GM21619 (cell line): Measurements from ENCODE around the gene C1orf159.
"Not testable (repeated sequence)": the region's sequence is repeated elsewhere in the genome, so short reads cannot be mapped to it uniquely, and the experiment has no call there.

Experiments used
- ATAC-seq: cut with Tn5 transposase; IDR thresholded peaks from one replicate; pipeline ENCODE4 v1.9.1; 2021; ENCODE audit not compliant: unreplicated experiment

Gene C1orf159

GRCh38 chr1:1118876-1119220 lies 3.0 kb upstream of the C1orf159 start:
- no peak for ATAC-seq

GRCh38 chr1:1118011-1118875 lies 2.4 kb upstream of the C1orf159 start:
- no peak for ATAC-seq

GRCh38 chr1:1117469-1117831 lies 1.6 kb upstream of the C1orf159 start:
- ATAC-seq = no peak

DNA sequence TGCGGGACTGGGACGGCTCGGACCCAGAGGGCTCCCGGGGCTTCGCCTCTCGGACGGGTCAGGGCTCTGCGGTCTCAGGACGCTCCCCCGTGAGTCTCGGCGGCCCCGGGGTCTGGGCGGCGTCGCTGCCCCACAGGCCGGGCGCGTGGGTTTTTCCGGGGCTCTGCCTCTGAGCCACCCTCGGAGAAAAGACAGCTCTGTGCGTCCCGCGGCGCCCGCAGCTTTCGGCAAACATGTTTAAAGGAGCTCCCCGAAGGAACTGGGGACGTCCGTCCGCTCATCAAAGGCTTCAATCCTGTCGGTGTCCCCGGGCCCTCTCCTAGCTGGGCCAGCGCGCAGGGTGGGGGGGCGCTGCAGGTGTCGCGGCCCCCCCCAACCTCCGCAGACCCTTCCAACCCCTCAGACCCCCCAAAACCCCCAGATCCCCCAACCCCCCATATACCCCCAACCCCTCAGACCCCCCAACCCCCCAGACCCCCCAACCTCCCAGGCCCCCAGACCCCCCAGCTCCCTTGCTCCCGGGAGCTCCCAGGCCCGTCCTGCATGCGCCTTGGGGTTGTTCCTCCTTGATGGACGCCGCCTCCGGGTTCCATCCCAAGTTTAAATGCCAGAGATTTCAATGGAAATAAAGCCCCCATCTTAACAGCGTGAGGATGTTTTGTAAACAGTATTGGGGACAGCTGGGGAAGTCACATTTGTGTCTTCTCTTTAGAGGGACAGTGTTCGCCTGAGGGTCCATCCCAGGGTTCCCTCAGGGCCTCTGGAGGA lies 996 bp upstream of the C1orf159 start:
- peak; percentile 6 for ATAC-seq

DNA sequence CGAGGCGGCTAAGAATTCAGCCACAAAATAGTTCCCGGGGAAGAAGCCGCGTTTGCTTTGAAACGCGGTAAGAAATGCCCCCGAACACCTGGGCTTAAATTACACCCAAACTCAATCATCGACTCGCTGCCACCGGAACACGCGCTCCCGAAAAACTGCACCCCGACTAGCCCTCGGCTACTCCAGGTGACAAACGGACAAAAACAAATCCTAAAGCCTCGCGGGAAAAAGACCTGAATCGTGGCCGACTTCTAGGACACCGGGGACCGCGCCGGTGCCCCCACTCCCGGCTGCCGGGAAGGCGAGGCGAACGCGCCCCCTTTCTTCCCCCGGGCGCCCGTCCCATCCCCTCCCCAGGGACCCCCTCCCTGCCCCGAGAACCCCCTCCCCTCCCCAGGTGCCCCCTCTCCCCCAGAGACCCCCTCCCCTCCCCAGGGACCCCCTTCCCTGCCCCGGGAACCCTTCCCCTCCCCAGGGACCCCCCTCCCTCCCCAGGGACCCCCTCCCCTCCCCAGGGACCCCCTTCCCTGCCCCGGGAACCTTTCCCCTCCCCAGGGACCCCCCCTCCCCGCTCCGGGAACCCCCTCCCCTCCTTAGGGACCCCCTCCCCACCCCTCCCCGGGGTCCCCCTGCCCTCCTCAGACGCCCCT lies 628 bp downstream of the C1orf159 start:
- no peak for ATAC-seq

- ATAC-seq = no peak
Measured at GRCh38 chr1:1114431-1114830, 1.5 kb downstream of the C1orf159 start.

DNA sequence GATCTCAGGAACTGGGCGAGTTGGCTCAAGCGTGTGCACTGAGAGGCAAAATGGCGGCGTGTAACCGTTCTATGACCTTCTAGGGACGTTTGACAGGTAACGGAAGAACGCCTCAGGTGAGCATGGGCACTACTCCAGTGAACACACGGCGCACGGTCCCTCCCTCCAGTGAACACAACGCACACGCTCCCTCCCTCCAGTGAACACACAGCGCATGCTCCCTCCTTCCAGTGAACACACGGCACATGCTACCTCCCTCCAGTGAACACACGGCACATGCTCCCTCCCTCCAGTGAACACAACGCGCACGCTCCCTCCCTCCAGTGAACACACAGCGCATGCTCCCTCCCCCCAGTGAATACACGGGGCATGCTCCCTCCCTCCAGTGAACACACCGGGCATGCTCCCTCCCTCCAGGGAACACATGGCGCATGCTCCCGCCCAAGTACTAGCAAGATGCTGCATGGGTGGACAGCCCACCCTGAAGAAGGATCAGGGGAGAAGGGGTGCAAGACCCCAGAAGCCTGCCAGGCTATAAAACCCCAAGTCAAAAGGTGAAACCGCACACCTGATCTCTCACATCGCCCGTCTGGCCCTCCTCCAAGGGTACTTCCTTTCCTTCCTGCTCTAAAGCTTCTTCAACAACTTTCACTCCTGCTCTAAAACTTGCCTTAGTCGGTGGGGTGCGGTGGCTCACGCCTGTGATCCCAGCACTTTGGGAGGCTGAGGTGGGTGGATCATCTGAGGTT lies 3.5 kb downstream of the C1orf159 start:
- ATAC-seq = no peak

DNA sequence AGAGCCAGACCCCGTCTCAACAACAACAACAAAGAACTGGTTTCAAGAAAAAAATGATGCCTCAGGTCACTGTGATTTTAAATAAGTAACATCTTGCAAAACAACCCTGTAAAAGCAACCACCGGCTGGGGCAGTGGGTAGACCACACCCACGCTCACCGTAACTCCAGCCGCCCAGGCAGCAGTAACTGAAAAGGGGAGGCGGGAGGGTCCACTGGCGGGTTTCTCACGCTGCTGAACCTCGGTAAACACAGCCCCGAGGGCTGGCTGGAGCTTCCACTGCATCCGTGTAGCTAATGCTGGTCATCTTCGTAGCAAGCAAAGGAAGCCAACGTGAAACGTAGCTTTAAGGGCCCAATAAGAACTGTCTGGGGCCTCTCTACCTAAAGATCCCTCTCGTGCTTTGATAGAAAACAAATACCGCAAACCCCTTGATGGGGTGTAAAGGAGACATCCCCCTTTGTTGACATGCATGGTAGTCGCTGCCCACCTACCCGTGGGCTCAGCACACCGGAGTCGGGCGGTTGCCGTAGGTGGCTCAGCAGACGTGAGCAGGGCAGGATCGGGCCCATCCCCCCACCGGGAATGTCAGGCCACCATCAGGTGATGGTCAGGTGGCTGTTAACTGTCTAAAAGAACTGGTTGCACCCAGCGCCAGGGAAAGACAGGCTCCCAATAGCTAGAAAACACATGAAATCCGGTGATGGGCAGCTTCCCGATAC lies 4.2 kb downstream of the C1orf159 start:
- no peak for ATAC-seq

DNA sequence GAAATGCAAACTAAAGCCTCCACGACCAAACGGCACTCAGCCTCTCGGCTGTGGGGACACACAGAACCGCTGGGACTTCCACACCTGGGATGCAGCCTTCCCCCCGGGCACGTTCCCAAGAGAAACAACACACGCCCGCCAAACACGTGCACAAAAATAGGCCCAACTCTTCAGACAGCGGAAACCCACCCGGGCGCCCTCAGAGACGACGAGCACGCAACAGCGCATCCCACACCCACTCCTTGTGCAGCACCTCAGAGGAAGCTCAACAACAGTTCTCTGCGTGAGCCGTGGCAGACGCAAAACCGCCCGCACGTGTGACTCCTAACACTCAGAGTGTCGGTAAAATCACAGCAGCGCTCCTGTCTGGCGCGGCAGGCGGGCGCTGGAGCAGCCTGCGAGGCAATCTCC lies 5.3 kb downstream of the C1orf159 start:
- no peak for ATAC-seq

DNA sequence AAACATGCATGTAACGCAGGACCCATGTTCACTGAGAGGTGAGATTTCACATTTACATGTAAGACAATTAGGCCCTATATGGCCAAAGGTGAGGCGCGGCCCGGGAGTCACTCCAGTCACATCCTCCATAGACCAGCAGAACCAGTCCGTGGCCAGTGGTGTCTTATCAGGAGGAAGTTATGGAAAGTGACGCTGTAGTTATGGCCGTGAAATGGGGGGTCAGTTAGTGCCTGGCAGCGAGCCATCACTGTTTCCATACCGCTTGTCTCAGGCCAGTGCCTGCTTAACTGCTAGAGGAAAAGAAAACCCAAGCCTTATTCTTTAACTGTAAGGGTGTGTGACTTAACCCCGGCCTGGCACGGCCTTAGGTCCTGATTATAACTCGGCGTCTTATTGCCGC lies 6.1 kb downstream of the C1orf159 start:
- ATAC-seq = no peak

- no peak for ATAC-seq
Measured at GRCh38 chr1:1106510-1107221, 9.2 kb downstream of the C1orf159 start.

DNA sequence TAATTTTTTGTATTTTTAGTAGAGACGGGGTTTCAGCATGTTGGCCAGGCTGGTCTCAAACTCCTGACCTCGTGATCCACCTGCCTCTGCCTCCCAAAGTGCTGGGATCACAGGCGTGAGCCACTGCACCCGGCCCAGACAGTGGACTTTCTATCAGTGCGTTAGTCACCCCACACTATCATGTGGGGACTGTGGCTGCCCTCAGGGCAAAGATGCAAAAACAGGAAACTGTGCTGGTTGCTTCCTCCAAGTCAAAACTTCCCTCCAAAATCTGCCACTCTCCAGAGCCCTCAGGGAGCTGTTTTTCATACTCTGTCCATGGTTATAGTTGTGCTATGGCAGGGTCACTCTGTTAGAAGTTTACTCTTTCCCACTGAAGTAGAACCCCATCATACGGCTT lies 11.7 kb downstream of the C1orf159 start:
- ATAC-seq = not testable (repeated sequence)

DNA sequence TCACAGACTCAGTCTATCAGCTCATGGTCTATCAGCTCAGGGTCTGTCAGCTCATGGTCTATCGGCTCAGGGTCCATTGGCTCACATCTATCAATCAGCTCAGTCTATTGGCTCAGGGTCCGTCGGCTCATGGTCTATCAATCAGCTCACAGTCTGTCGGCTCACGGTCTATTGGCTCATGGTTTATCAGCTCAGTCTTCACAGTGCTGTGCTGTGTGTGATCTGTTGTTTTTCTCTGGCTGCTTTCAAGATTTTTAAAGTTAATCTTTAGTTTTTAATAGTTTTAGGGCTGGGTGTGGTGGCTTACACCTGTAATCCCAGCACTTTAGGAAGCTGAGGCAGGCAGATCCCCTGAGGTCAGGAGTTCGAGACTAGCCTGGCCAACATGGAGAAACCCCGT lies 14.4 kb downstream of the C1orf159 start:
- ATAC-seq = no peak

- ATAC-seq = no peak
Measured at GRCh38 chr1:1100296-1100695, 15.6 kb downstream of the C1orf159 start.

DNA sequence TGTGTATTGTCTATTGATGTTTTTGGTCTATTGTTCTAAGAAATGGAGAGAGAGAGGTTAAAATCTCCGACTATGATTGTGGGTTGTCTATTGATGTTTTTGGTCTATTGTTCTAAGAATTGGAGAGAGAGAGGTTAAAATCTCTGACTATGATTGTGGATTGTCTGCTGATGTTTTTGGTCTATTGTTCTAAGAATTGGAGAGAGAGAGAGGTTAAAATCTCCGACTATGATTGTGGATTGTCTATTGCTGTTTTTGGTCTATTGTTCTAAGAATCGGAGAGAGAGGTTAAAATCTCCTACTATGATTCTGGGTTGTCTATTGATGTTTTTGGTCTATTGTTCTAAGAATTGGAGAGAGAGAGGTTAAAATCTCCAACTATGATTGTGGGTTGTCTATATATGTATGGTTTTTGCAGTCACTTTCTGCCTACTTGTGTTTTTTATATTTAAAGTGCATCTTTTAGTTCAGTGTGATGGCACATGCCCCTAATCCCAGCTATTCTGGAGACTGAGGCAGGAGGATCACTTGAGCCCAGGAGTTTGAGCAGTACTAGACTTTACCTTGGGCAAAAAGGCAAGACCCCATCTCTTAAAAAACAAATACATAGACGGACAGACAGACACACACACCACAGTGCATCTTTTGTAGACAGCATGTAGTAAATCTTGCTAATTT lies 16.2 kb downstream of the C1orf159 start:
- no peak for ATAC-seq

- no peak for ATAC-seq
Measured at GRCh38 chr1:1098681-1099421, 17.0 kb downstream of the C1orf159 start.

GRCh38 chr1:1096136-1096535 lies 19.8 kb downstream of the C1orf159 start:
- not testable (repeated sequence) for ATAC-seq

GRCh38 chr1:1094981-1095380 lies 20.9 kb downstream of the C1orf159 start:
- ATAC-seq = no peak

DNA sequence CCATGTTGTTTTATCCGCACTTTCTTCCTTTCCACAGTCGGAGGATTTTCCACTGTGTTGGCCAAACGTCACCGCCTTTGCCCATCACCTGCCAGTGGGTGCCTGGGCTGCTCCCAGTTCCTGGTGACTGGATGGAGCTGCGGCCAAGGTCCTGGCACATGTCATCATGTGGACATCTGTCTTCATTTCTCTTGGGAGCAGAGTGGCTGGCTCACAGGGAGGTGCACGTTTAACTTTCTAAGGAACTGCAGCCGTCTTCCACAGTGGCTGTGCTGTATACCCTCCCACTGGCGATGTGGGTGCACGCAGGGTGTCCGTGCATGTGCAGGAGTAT lies 22.3 kb downstream of the C1orf159 start:
- ATAC-seq = no peak
